C1 segment of cervical spinal cord (tissue), 14 donors: Measurements from ENCODE around the gene KIAA0753.

Source experiments
- DNase-seq, 14 donors: peaks; one replicate each; lab custom pipeline; 2025; lab: John Stamatoyannopoulos, UW

Gene KIAA0753

GRCh38 chr17:6641247-6641863, 844 bp upstream of the KIAA0753 start:
- peak in 1 of 14 donors; percentile 19 for DNase-seq

GRCh38 chr17:6639586-6640535, 650 bp downstream of the KIAA0753 start:
- peak in 2 of 14 donors; percentile 59 to 62 for DNase-seq

DNA sequence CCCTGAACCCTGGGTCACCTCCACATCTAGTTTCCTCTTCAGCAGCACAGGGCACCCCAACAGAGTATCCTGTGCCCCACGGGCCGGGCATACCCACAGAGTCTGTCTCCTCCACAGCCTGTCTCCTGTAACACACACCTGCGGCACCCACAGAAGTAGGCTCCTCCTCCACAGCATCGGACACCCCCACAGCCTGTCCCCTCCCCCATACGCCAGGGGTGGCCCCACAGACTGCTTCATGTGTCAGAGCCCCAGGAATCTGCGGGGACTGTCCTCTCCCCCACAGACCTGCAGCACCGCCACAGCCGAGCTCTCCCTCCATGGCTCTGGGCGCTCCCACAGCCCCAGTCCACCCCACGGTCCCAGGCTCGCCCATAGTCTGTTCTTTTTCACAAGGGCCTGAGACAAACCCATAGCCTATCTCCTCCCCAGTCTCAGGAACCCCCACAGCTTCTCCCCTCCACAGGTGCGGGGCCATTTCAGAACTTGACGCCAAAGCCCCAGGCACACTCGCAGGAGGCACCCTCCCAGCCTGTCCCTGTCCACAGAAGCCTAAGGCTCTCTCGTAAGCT, 1.4 kb downstream of the KIAA0753 start:
- no peak for DNase-seq

- DNase-seq: no peak
These were observed 2.2 kb downstream of the KIAA0753 start for GRCh38 chr17:6638046-6638908.

DNA sequence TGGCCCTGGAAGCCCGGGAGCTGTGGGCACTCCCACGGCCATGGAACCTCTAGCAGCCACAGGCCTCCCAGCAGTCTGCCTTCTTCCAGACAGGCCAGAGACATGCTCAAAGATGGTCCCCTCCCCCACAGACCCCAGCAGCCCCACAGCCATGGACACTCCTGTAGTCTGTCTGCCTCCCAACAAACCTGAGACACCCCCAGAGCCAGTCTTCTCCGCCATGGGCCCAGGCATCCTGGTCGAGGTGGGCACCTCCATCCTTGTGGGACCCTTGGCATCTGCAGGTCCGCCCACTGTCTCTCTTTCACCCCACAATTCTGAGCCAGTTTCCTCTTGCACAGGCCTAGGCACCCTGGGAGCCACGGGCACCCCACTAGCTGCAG, 3.1 kb downstream of the KIAA0753 start:
- DNase-seq: no peak

DNA sequence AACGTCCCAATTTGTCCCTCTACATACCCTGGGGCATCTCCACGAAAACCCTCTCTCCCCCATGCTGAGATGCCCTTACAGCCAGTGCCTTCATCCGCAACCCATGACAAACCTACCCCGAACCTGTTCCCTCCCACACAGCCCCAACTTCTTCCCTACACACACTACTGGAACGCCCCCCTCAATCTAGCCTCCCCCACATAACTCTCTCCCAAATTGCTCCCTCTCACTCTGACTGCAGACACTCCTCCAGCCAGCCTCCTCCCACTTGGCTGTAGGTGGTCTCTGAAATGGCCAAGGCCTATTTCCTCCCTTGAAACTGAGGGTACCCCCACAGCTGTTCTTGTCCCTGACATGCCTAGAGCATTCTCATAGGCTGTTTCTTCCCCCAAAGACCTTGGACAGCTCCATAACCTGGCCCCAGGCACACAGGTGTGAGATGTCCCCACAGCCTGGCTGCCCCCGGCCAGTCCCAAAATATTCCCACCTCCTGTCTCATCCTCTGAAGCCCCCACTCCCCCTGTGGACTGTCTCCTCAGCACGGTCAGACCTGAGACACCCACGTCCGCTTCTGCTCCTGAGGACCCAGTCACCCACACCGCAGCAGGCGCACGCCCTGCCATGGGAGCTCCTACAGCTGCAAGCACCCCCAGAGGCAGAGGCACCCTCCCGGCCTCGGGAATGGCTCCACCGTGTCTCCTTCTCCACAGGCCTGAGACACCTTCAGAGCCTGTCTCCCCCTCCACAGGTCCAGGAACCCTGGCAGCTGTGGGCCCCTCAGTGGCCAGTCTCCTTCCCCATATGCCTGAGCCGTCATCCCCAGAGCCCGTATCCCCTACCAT, 3.7 kb downstream of the KIAA0753 start:
- no peak for DNase-seq

- DNase-seq: no peak
These were observed 4.4 kb downstream of the KIAA0753 start for GRCh38 chr17:6636105-6636504.

DNA sequence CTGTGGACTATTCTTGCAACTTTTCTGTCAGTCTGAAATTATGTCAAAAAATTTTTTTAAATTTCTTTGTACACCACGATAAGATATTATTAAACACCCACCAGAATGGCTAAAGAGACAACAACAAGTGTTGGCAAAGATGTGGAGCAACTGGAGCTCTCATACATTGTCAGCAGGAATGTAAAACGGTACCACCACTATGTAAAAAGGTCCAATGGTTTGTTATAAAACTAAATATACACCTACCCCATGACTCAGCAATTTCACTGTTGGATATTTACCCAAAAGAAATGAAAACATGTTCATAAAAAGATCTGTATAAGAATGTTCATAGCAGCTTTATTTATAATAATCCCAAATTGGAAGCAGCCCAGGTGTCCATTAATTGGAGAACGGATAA, 7.2 kb downstream of the KIAA0753 start:
- no peak for DNase-seq

GRCh38 chr17:6632530-6632929, 8.0 kb downstream of the KIAA0753 start:
- DNase-seq: no peak

- no peak for DNase-seq
These were observed 10.1 kb downstream of the KIAA0753 start for GRCh38 chr17:6630390-6630789.

GRCh38 chr17:6627019-6627418, 13.5 kb downstream of the KIAA0753 start:
- DNase-seq: no peak

GRCh38 chr17:6626616-6627015, 13.9 kb downstream of the KIAA0753 start:
- DNase-seq: no peak

- DNase-seq: no peak
These were observed 16.6 kb downstream of the KIAA0753 start for GRCh38 chr17:6623941-6624340.

DNA sequence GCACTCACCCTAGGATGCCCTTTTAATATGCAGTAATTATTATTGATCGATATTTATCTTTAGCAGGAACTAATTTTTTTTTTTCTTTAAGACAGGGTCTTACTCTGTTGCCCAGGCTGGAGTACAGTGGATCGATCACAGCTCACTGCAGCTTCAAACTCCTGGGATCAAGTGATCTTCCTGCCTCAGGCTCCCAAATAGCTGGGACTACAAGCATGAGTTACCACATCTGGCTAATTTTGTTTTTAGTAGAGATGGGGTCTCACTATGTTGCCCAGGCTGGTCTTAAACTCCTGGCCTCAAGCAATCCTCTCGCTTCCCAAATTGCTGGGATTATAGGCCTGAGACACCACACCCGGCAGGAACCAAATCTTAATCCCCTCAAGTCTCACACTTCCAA, 29.3 kb downstream of the KIAA0753 start:
- DNase-seq: no peak

- no peak for DNase-seq
These were observed 30.5 kb downstream of the KIAA0753 start for GRCh38 chr17:6610011-6610410.

- DNase-seq: no peak
These were observed 32.2 kb downstream of the KIAA0753 start for GRCh38 chr17:6608321-6608720.

DNA sequence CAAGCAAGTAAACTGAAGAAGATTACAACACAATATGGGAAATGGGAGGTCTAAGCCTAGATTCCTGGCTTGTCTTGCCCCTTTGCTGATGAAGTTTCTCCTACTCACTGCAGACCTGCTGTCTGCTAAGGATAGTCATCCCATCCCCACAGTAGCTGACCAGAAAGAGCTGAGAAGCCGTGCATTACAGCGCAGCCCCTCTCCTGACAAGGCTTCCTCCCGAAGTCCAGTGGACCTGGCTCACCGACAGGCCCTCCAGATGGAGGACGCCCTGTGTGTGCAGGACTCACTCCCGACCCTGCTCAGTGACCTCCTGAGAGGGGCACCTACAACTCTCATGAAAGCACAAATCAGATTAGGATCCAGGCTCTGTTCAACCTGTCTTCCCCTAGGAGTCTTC, 35.4 kb downstream of the KIAA0753 start:
- DNase-seq: no peak

DNA sequence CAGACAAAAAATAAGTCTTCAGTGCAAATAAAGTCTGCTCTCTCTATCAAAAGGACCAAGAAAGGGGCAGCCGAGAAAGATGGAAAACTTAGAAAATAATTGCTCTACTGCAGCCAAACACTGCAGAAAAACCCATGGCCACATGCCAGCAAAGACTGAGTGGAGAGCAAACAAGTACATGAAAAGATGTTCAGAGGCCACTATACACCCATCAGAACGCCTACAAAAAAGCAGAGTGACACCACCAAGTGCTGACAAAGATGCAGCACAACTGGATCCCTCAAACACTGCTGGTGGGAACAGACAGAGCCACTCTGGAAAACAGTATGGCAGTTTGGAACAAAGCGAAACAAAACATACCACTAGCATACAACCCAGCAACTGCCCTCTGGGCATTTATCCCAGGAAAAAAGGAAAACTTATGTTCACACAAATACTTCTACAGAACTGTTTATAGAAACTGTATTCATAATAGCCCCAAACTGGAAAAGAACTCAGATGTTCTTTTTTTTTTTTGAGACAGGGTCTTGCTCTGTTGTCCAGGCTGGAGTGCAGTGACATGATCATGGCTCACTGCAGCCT, 36.7 kb downstream of the KIAA0753 start:
- no peak for DNase-seq

GRCh38 chr17:6602141-6602540, 38.4 kb downstream of the KIAA0753 start:
- no peak for DNase-seq

DNA sequence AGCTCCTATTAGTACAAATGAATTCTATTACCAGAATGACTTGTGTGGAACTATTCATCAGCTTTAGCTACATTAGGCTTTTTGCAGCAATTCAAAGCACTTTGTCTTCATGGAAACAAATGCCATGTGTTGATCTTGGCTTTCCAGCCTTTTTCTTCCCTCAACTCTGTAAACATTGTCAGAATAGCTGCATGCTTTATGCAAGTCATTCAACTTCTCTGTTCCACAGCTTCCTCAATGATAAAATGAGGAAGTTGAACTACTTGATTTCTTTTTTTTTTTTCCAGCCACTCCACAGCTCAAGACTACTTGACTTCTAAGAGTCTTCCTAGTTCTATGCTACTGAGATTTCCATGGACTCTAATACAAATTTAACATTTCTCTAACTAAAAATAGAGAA, 41.1 kb downstream of the KIAA0753 start:
- DNase-seq: no peak
